ENCODE measurements around the gene GABPB2.

DNA sequence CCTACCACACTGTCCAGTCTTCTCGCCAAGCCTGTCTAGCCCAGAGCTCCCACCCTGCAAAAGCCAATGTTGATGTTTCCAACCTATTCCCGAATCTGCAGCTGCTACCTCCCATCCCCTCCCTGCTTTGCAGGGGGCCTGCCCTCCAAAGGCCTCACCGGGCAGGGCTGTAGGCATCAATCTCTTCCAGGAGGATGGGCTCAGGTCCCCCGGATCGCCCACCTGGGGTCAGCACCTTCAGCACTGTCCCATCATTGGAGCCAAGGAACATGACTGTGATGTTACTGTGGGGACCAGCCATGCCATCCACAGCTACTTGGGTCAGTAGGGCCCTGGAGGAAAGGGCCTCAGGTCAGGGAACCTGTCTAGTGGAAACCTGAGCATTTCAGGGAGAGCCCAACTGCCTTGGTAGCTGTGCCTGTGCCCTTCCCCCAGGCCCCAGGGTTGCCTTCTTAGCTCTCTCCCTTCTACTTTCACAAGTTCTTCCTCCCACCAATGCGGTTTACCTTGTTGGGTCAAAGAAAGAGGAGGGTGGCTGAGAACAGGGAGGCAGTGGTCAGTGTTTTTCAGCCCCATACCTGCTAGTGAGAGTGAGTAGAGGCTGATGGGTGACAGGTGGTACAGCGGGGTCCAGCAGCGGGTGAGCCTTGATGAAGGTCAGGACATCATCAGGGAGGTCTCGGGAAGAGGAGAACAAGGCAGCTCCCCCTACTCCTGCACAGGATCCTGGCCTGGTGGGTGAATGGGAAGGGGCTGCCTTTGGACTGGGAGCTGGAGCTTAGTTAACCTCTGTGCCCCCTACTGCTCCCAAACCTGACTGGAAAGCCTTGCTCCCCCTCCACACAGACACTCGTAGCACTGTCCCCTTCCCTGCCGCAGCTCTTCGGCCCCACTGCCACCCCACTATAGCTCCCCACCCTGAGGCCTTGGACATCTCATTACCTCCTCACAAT, 65.1 kb downstream of the GABPB2 start:
- TF ChIP-seq, protein P1, sequence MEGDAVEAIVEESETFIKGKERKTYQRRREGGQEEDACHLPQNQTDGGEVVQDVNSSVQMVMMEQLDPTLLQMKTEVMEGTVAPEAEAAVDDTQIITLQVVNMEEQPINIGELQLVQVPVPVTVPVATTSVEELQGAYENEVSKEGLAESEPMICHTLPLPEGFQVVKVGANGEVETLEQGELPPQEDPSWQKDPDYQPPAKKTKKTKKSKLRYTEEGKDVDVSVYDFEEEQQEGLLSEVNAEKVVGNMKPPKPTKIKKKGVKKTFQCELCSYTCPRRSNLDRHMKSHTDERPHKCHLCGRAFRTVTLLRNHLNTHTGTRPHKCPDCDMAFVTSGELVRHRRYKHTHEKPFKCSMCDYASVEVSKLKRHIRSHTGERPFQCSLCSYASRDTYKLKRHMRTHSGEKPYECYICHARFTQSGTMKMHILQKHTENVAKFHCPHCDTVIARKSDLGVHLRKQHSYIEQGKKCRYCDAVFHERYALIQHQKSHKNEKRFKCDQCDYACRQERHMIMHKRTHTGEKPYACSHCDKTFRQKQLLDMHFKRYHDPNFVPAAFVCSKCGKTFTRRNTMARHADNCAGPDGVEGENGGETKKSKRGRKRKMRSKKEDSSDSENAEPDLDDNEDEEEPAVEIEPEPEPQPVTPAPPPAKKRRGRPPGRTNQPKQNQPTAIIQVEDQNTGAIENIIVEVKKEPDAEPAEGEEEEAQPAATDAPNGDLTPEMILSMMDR (conservative IDR thresholded peaks at IDR 0.05; ENCODE audit: low read length) = peak; percentile 53
- TF ChIP-seq EZH2phosphoT487 (IDR thresholded peaks at IDR 0.05; ENCODE audit: borderline replicate concordance) = no peak

Measured in Loucy (cell line).